Esophagus muscularis mucosa (tissue), 4 donors: Measurements from ENCODE around the gene CCDC6. TPM values are rescaled to one million over a fixed set of nuclear protein-coding genes. Genes with fewer than 3 reads are reported as not detected.

Experiments
- DNase-seq: peaks from one replicate; pipeline ENCODE4 v3.0.0-alpha.2; 2017; ENCODE audit errors: extremely low spot score
- H3K27ac ChIP-seq, 4 donors: fragments of 200-600 bp; sonication (generic); replicated peaks in 1 of 4; 1 replicate in 3 of 4; 2 replicates in 1 of 4; pipeline ENCODE4 v1.5.1; 2016 to 2019; ENCODE audit warnings: mild to moderate bottlenecking in 1 of 4
- H3K27me3 ChIP-seq, 4 donors: fragments of 200-600 bp; sonication (generic); one replicate each; pipeline versions ENCODE4 v1.5.1 to v1.6.0; 2016 to 2019
- H3K36me3 ChIP-seq, 4 donors: fragments of 200-600 bp; sonication (generic); one replicate each; pipeline ENCODE4 v1.5.1; 2016 to 2019
- H3K4me1 ChIP-seq, 4 donors: fragments of 200-600 bp; sonication (generic); one replicate each; pipeline ENCODE4 v1.5.1; 2016 to 2019
- H3K4me3 ChIP-seq, 4 donors: fragments of 200-600 bp; sonication (generic); 1 replicate in 2 of 4; 2 replicates in 2 of 4; pipeline ENCODE4 v1.5.1; 2016 to 2019; ENCODE audit warnings: mild to moderate bottlenecking in 4 of 4, moderate library complexity in 1 of 4
- H3K9me3 ChIP-seq, 4 donors: fragments of 200-600 bp; sonication (generic); 1 replicate in 3 of 4; 2 replicates in 1 of 4; pipeline ENCODE4 v1.5.1; 2016 to 2019
- EP300 ChIP-seq: sonication (generic); formaldehyde crosslinking; IDR thresholded peaks from one replicate; pipeline ENCODE4 v1.6.1; 2017; ENCODE audit warnings: antibody characterized with exemption
- POLR2A ChIP-seq: fragments of 450-650 bp; IDR thresholded peaks from one replicate; pipeline ENCODE4 v1.6.1; 2017; ENCODE audit warnings: antibody characterized with exemption, moderate library complexity, mild to moderate bottlenecking, low read depth
- POLR2AphosphoS5 ChIP-seq, 2 donors: sonication (generic); formaldehyde crosslinking; IDR thresholded peaks; one replicate each; pipeline ENCODE4 v1.6.1; 2017; ENCODE audit warnings: antibody characterized with exemption in 2 of 2
- WGBS: methylation state at CpG from one replicate; pipeline ENCODE4 v1.1.5; 2018; 5-methylcytosine and 5-hydroxymethylcytosine counted together
- intact Hi-C: fragments of 100-400 bp; cut with DNase I; formaldehyde crosslinking; loops from one replicate; pipeline ENCODE4 v1.15.1; 2023
- total RNA-seq, 4 donors: library from RNA; depleted of rRNA; stranded (reverse); fragments of >200 nt; gene quantifications; one replicate each; pipeline versions ENCODE4 v1.1.0 to v1.2.1, GENCODE V29; 2016
- TF ChIP-seq, protein P1 (sequence below), 3 experiments: fragments of 200-600 bp in 2 of 3; fragments of 450-650 bp in 1 of 3; sonication (generic) in 2 of 3; IDR thresholded peaks; one replicate each; pipeline ENCODE4 v1.5.1; 2017 to 2019; ENCODE audit warnings: antibody characterized with exemption in 3 of 3, mild to moderate bottlenecking in 2 of 3, moderate library complexity in 1 of 3

CCDC6 gene
- total RNA-seq, 4 donors from 2014 or later, result 41.4 to 71.0 (median 57.2) TPM

DNA sequence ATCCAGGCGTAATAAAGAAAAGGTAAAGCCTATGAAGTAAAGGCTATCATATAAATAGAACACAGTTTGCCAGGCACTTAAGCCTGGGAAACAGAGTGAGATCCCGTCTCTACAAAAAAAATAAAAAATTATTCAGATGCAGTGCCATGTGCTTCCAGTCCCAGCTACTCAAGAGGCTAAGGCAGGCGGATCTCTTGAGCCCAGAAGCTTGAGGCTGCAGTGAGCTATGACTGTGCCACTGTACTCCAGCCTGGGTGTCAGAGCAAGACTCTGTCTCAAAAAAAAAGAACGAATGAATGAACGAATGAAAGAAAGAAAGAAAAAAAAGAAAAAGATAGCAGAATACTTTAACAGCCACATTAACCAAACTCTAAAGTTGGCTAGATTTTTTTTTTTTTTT, 85.9 kb downstream of the CCDC6 start:
- Histone ChIP-seq H3K27me3 (no peaks in the 10 kb centered on the region), H3K4me3 (no peak overlapping the region), H3K27ac (no peak overlapping the region), H3K36me3 (peaks cover 0 to 8% (median 0%) of the 10 kb centered on the region in 4 donors), H3K4me1 (peaks cover 9 to 20% (median 15%) of the 10 kb centered on the region in 4 donors), H3K9me3 (no peaks in the 10 kb centered on the region)
- TF ChIP-seq, protein P1, sequence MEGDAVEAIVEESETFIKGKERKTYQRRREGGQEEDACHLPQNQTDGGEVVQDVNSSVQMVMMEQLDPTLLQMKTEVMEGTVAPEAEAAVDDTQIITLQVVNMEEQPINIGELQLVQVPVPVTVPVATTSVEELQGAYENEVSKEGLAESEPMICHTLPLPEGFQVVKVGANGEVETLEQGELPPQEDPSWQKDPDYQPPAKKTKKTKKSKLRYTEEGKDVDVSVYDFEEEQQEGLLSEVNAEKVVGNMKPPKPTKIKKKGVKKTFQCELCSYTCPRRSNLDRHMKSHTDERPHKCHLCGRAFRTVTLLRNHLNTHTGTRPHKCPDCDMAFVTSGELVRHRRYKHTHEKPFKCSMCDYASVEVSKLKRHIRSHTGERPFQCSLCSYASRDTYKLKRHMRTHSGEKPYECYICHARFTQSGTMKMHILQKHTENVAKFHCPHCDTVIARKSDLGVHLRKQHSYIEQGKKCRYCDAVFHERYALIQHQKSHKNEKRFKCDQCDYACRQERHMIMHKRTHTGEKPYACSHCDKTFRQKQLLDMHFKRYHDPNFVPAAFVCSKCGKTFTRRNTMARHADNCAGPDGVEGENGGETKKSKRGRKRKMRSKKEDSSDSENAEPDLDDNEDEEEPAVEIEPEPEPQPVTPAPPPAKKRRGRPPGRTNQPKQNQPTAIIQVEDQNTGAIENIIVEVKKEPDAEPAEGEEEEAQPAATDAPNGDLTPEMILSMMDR (IDR thresholded peaks at IDR 0.05), result no peak
- TF ChIP-seq POLR2AphosphoS5 (IDR thresholded peaks at IDR 0.05), result no peak
- no peak for TF ChIP-seq EP300
- TF ChIP-seq POLR2A, result no peak
- intact Hi-C loops, result no loop called here
- no peak for DNase-seq
- WGBS, result 81% methylated on average over 5 of the region's 5 CpGs

DNA sequence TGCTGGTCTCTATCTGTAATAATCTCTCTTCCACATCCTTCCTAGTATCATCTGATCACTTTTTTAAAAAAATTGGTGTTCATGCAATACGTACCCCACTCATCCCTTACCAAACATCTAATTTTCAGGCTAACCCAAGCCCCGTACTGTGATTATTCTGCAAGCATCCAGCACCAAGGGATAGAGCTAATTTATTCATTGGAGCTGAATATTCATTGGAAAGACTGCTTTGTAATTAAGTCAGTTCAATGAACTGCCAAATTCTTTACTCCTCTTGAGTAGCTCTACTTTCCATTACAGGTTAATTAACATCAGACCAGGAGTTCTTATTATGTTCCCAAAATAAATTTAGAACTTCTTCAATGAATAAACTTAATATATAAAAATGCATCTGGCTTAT, 86.7 kb downstream of the CCDC6 start:
- H3K4me1 ChIP-seq, result peaks cover 9 to 18% (median 15%) of the 10 kb centered on the region in 4 donors
- no peaks in the 10 kb centered on the region for H3K27me3 ChIP-seq
- intact Hi-C loops, result no loop called here
- peaks cover 0 to 8% (median 0%) of the 10 kb centered on the region in 4 donors for H3K36me3 ChIP-seq
- H3K27ac ChIP-seq, result no peak overlapping the region
- TF ChIP-seq POLR2A, result no peak
- TF ChIP-seq, protein P1 (IDR thresholded peaks at IDR 0.05), result no peak
- 98% methylated on average over 2 of the region's 2 CpGs for WGBS
- DNase-seq, result no peak
- H3K4me3 ChIP-seq, result no peak overlapping the region
- H3K9me3 ChIP-seq, result no peaks in the 10 kb centered on the region

DNA sequence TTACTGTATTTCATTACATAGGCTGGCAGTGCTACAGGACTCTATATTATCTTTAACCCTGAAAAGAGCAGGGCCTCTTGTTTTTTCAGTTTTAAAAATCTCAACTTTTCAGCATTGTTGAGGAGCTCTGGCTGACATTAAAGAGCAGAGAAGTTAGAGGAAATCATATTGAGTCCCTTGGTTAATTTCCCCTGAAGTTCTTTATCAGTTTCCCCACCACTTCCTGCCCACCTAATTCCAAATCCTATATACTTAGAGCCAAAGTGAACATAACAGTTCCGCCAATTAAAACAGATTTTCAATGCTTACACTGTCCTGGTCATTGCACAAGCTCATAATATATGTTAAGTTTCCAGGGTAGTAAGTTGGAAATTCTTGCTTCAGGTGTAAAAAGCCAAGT, 87.1 kb downstream of the CCDC6 start:
- no peaks in the 10 kb centered on the region for H3K9me3 ChIP-seq
- H3K27me3 ChIP-seq, result no peaks in the 10 kb centered on the region
- no peak overlapping the region for H3K27ac ChIP-seq
- H3K4me3 ChIP-seq, result no peak overlapping the region
- no peak for DNase-seq
- no peak for TF ChIP-seq POLR2AphosphoS5 (IDR thresholded peaks at IDR 0.05)
- TF ChIP-seq, protein P1 (IDR thresholded peaks at IDR 0.05), result no peak
- no peak for TF ChIP-seq EP300
- TF ChIP-seq POLR2A, result no peak
- H3K4me1 ChIP-seq, result peaks cover 9 to 20% (median 15%) of the 10 kb centered on the region in 4 donors
- WGBS, result 92% methylated on average over 1 of the region's 1 CpG
- H3K36me3 ChIP-seq, result peaks cover 0 to 12% (median 0%) of the 10 kb centered on the region in 4 donors
- intact Hi-C loops, result no loop called here

DNA sequence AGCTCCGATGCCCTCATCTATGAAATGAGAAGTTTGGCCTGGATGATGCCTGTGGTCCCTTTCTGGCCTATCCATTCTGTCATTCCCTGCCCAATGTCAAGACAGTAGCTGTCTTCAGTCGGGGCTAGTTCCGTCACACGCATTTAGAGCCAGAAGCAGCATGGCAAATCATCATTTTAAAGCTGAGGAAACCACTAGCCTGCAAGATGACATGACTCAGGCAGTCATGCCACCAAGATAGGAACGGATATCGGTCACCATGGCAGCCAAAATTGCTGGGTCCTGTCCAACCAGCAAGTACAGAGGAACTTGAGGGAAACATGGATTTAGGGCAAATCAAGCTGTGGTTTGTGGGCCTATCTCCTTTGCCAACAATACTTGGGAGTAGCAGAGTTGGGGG, 88.6 kb downstream of the CCDC6 start:
- Histone ChIP-seq H3K27me3 (no peaks in the 10 kb centered on the region), H3K4me1 (peaks cover 3 to 20% (median 15%) of the 10 kb centered on the region in 4 donors), H3K27ac (no peak overlapping the region), H3K4me3 (no peak overlapping the region), H3K9me3 (no peaks in the 10 kb centered on the region), H3K36me3 (peaks cover 0 to 23% (median 5%) of the 10 kb centered on the region in 4 donors)
- intact Hi-C loops, result no loop called here
- WGBS, result 70% methylated on average over 6 of the region's 6 CpGs
- DNase-seq, result no peak
- TF ChIP-seq, protein P1 (IDR thresholded peaks at IDR 0.05), result no peak
- TF ChIP-seq POLR2AphosphoS5 (IDR thresholded peaks at IDR 0.05) (no peak), POLR2A (no peak), EP300 (no peak)

DNA sequence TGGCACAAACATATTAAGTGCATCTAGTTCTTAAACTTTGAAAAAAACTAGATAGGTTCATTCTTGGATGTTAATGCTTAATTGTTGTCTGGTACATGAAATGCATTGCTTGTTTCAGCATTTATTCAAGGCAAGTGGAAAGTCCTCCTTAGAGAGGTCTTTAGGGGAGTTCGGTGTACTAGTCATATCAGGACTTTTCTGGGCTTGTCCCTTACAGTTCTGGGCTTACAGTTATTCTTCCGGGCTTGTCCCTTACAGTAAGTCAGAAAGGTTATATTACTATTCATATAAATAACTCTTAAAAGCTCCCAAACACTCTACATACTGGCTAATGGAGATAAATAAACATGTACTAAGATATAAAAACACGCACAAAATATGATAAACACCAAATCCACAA, 91.5 kb downstream of the CCDC6 start:
- Histone ChIP-seq H3K4me1 (peaks cover 0 to 19% (median 2%) of the 10 kb centered on the region in 4 donors), H3K4me3 (no peak overlapping the region), H3K9me3 (no peaks in the 10 kb centered on the region), H3K27ac (no peak overlapping the region), H3K27me3 (no peaks in the 10 kb centered on the region), H3K36me3 (peaks cover 15 to 52% (median 33%) of the 10 kb centered on the region in 4 donors)
- WGBS, result 94% methylated on average over 3 of the region's 3 CpGs
- TF ChIP-seq EP300 (no peak), POLR2AphosphoS5 (IDR thresholded peaks at IDR 0.05) (no peak), POLR2A (no peak)
- TF ChIP-seq, protein P1 (IDR thresholded peaks at IDR 0.05), result no peak
- intact Hi-C loops, result no loop called here
- no peak for DNase-seq
